K562 (cell line): ENCODE measurements around the gene PLCB3. TPM values are rescaled to one million over a fixed set of nuclear protein-coding genes. Genes with fewer than 3 reads are reported as not detected.

ENCODE experiments used
- CHD2 ChIP-seq: IDR thresholded peaks from 2 replicates; pipeline ENCODE4 v1.6.1; 2011; ENCODE audit warnings: low read depth, low read length
- CSDE1 ChIP-seq, 2 experiments: fragments of 450-650 bp; IDR thresholded peaks; 2 replicates each; pipeline ENCODE4 v1.6.1; 2016; ENCODE audit warnings: mild to moderate bottlenecking in 1 of 2
- CTCFL ChIP-seq: IDR thresholded peaks from 2 replicates; pipeline ENCODE4 v1.6.1; 2011; ENCODE audit warnings: borderline replicate concordance, low read depth, mild to moderate bottlenecking, moderate library complexity, low read length; ENCODE audit not compliant: insufficient read depth, poor library complexity, severe bottlenecking
- ESRRA ChIP-seq: fragments of 450-650 bp; IDR thresholded peaks from 2 replicates; pipeline ENCODE4 v1.6.1; 2014; ENCODE audit warnings: low read depth, mild to moderate bottlenecking, moderate library complexity, borderline replicate concordance
- PTTG1 ChIP-seq: fragments of 450-650 bp; IDR thresholded peaks from 2 replicates; pipeline ENCODE4 v1.6.1; 2016; ENCODE audit warnings: low read depth, mild to moderate bottlenecking, missing genetic modification characterization, missing compliant biosample characterization
- SAFB ChIP-seq: fragments of 200-400 bp; formaldehyde crosslinking; IDR thresholded peaks from 2 replicates; pipeline ENCODE4 v1.6.1; 2017; ENCODE audit warnings: low read depth, low read length, borderline replicate concordance
- SAFB2 ChIP-seq: fragments of 200-400 bp; formaldehyde crosslinking; IDR thresholded peaks from 2 replicates; pipeline ENCODE4 v1.6.1; 2018; ENCODE audit warnings: borderline replicate concordance, low read length, low read depth, moderate library complexity; ENCODE audit not compliant: severe bottlenecking
- SPI1 ChIP-seq: IDR thresholded peaks from 2 replicates; pipeline ENCODE4 v1.6.1; 2011; ENCODE audit warnings: low read depth, low read length, control low read depth, borderline replicate concordance
- TCF7 ChIP-seq: sonication (generic); IDR thresholded peaks from 2 replicates; pipeline ENCODE4 v1.6.1; 2016; ENCODE audit warnings: antibody characterized with exemption, borderline replicate concordance
- polyA plus RNA-seq, 8 experiments: library from polyadenylated mRNA; depleted of rRNA in 4 of 8; stranded (reverse) in 5 of 8; unstranded in 3 of 8; fragments of >200 nt; fragmentation: Nextera tagmentation in 2 of 8; fragmentation: Illumina TruSeq in 1 of 8; extraction: Ambion mirVana in 2 of 8; extraction: Trizol in 1 of 8; gene quantifications; 2 replicates each; pipeline versions ENCODE4 v1.2.1 to v1.2.3, GENCODE V29; 2011 to 2014; ENCODE audit warnings: inconsistent platforms in 1 of 8, missing spikeins in 1 of 8
- total RNA-seq, 7 experiments: library from RNA; depleted of rRNA in 6 of 7; stranded (reverse); fragments of >200 nt in 6 of 7; fragmentation: Illumina TruSeq in 2 of 7; extraction: Trizol in 2 of 7; gene quantifications; 2 replicates each; pipeline versions ENCODE4 v1.2.1 to v1.2.3, GENCODE V29; 2011 to 2021; ENCODE audit warnings: low replicate concordance in 1 of 7
- TF ChIP-seq, protein P1 (sequence below), 2 experiments: fragments of 450-650 bp; formaldehyde crosslinking in 1 of 2; IDR thresholded peaks; 2 replicates each; pipeline versions ENCODE4 v1.4.0 to v1.6.1; 2014 to 2020; ENCODE audit warnings: mild to moderate bottlenecking in 2 of 2, borderline replicate concordance in 1 of 2, low read depth in 1 of 2
- TF ChIP-seq, protein P2 (sequence below): sonication (generic); formaldehyde crosslinking; IDR thresholded peaks from 2 replicates; pipeline ENCODE4 v1.8.0; 2023; ENCODE audit warnings: mild to moderate bottlenecking, missing genetic modification reagents

Gene PLCB3
- total and polyA plus RNA-seq, 9 of the 15 experiments (the other 6 are each of a cell fraction or from before 2014, with no cell fraction given), result 0.31 to 44.8 (median 14.6) TPM

DNA sequence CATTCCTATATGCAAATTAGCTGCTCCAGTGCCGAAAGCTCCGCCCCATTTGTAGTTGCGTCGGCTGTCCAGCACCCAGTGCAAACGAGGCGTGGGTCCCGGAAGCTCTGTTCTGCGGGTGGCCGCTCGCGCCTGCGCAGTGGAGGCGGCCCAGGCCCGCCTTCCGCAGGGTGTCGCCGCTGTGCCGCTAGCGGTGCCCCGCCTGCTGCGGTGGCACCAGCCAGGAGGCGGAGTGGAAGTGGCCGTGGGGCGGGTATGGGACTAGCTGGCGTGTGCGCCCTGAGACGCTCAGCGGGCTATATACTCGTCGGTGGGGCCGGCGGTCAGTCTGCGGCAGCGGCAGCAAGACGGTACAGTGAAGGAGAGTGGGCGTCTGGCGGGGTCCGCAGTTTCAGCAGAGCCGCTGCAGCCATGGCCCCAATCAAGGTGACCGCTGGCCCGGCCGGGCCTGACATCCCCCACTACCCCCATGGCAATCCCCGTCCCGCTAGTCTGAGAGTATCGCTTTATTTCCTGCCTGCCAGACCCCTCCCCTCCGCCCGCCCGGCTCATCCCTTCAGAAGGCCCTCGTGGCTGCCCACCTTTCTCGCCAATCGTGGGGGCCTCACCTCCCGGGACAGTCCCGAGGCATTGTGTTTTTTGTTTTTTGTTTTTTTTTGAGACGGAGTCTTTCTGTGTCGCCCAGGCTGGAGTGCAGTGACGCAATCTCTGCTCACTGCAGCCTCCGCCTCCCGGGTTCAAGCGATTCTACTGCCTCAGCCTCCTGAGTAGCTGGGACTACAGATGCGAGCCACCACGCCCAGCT lies 66.8 kb downstream of the PLCB3 start, which contains the start of gene PRDX5 (continued):
- TF ChIP-seq, protein P1, sequence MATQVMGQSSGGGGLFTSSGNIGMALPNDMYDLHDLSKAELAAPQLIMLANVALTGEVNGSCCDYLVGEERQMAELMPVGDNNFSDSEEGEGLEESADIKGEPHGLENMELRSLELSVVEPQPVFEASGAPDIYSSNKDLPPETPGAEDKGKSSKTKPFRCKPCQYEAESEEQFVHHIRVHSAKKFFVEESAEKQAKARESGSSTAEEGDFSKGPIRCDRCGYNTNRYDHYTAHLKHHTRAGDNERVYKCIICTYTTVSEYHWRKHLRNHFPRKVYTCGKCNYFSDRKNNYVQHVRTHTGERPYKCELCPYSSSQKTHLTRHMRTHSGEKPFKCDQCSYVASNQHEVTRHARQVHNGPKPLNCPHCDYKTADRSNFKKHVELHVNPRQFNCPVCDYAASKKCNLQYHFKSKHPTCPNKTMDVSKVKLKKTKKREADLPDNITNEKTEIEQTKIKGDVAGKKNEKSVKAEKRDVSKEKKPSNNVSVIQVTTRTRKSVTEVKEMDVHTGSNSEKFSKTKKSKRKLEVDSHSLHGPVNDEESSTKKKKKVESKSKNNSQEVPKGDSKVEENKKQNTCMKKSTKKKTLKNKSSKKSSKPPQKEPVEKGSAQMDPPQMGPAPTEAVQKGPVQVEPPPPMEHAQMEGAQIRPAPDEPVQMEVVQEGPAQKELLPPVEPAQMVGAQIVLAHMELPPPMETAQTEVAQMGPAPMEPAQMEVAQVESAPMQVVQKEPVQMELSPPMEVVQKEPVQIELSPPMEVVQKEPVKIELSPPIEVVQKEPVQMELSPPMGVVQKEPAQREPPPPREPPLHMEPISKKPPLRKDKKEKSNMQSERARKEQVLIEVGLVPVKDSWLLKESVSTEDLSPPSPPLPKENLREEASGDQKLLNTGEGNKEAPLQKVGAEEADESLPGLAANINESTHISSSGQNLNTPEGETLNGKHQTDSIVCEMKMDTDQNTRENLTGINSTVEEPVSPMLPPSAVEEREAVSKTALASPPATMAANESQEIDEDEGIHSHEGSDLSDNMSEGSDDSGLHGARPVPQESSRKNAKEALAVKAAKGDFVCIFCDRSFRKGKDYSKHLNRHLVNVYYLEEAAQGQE (IDR thresholded peaks at IDR 0.05; ENCODE audit: borderline replicate concordance), result peak; percentile 90
- TF ChIP-seq, protein P1 (CRISPR knock-in tag; IDR thresholded peaks at IDR 0.05; ENCODE audit: low read depth), result peak; percentile 20
- TF ChIP-seq, protein P2, sequence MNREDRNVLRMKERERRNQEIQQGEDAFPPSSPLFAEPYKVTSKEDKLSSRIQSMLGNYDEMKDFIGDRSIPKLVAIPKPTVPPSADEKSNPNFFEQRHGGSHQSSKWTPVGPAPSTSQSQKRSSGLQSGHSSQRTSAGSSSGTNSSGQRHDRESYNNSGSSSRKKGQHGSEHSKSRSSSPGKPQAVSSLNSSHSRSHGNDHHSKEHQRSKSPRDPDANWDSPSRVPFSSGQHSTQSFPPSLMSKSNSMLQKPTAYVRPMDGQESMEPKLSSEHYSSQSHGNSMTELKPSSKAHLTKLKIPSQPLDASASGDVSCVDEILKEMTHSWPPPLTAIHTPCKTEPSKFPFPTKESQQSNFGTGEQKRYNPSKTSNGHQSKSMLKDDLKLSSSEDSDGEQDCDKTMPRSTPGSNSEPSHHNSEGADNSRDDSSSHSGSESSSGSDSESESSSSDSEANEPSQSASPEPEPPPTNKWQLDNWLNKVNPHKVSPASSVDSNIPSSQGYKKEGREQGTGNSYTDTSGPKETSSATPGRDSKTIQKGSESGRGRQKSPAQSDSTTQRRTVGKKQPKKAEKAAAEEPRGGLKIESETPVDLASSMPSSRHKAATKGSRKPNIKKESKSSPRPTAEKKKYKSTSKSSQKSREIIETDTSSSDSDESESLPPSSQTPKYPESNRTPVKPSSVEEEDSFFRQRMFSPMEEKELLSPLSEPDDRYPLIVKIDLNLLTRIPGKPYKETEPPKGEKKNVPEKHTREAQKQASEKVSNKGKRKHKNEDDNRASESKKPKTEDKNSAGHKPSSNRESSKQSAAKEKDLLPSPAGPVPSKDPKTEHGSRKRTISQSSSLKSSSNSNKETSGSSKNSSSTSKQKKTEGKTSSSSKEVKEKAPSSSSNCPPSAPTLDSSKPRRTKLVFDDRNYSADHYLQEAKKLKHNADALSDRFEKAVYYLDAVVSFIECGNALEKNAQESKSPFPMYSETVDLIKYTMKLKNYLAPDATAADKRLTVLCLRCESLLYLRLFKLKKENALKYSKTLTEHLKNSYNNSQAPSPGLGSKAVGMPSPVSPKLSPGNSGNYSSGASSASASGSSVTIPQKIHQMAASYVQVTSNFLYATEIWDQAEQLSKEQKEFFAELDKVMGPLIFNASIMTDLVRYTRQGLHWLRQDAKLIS (CRISPR knock-in tag), result 0 out of 2 replicates have a peak, but pooled peaks have one; percentile 4
- TF ChIP-seq CSDE1 (IDR thresholded peaks at IDR 0.05) (no peak), TCF7 (peak; percentile 18; the same call in 1 of the 2 replicates), SPI1 (0 out of 2 replicates have a peak, but pooled peaks have one; percentile 32), CHD2 (no peak), ESRRA (peak; percentile 83), SAFB2 (no peak), PTTG1 (tag) (no peak), SAFB (peak; percentile 85), CTCFL (peak; percentile 84)
